GM21526 (cell line): ENCODE data around the gene HOMEZ.
"Not testable (repeated sequence)": the region's sequence is repeated elsewhere in the genome, so short reads cannot be mapped to it uniquely, and the experiment has no call there.

Experiments
- ATAC-seq: cut with Tn5 transposase; IDR thresholded peaks from one replicate; pipeline ENCODE4 v1.9.1; 2021; ENCODE audit warnings: moderate library complexity; ENCODE audit not compliant: unreplicated experiment, low FRiP score

Gene HOMEZ

GRCh38 chr14:23284654-23285529 lies 1.0 kb downstream of the HOMEZ start:
- ATAC-seq = no peak

GRCh38 chr14:23281247-23281646 lies 4.7 kb downstream of the HOMEZ start:
- ATAC-seq = no peak

DNA sequence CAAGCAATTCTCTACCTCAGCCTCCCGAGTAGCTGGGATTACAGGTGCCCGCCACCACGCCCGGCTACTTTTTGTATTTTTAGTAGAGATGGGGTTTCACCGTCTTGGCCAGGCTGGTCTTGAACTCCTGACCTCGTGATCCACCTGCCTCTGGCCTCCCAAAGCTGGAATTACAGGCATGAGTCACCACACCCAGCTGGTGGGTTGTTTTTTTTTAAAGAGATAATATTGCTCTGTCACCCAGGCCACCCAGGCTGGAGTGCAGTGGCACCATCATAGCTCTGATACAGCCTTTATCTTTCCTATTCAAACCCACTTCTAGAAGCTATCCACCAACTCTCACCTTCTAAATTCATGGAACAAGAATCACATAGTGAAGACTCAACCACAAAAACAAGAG lies 8.0 kb downstream of the HOMEZ start:
- ATAC-seq = not testable (repeated sequence)

- ATAC-seq = no peak
Measured at GRCh38 chr14:23277189-23277588, 8.7 kb downstream of the HOMEZ start.

DNA sequence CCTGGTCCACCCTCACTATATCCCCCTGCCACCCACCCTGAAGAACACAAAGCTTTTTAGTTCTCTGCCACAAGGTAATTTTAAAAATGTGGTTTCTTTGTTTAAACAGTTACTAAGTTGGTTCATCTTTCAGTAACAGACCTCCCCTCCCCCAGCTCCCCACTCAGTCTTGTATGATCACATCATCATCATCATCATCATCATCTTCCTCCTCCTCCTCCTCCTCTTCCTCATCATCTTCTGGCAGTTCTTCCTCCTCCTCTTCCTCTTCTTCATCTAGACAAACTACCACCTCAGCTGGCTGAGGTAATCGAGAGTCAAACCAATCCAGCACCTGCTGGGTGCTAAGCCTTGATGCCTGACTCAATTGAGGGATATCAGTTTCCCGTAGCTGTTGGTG lies 10.5 kb downstream of the HOMEZ start:
- ATAC-seq = no peak

- no peak for ATAC-seq
Measured at GRCh38 chr14:23269193-23269592, 16.7 kb downstream of the HOMEZ start.

DNA sequence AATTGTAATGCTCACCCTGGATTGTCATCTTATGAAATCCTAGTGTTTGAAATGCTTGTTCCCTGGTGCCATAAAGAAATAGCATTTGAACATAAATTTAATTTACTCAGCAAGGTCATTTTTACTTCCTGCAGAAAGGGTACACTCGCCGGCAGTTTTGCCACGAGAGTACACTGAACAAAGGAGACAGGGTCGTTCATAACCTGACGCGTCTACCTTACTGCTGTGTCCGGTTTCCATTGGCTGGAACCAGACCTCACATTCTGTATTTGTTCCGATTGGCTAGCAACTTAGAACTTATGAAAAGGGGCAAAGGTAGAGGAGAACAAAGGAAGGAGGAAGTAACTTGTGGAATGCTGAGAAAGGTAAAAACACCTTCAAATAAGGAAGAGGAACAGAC lies 25.1 kb downstream of the HOMEZ start:
- ATAC-seq = not testable (repeated sequence)

DNA sequence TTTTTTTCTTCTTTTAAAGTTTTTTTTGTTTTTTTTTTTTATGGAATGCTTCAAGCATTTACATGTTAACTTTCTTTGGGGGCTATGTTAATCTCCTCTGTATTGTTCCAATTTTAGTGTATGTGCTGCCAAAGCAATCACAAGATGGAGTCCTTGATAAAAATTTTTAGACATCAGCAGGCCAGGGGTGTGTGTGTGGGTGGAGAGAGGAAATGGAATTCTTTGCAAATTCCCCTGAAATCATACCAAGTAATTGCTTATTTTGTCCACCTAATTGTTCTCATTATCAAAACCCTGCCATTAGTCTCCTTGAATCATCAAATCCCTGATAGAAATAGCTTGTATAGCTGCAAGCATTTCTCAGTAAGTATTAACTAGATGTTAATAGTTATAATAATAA lies 26.5 kb downstream of the HOMEZ start:
- no peak for ATAC-seq

DNA sequence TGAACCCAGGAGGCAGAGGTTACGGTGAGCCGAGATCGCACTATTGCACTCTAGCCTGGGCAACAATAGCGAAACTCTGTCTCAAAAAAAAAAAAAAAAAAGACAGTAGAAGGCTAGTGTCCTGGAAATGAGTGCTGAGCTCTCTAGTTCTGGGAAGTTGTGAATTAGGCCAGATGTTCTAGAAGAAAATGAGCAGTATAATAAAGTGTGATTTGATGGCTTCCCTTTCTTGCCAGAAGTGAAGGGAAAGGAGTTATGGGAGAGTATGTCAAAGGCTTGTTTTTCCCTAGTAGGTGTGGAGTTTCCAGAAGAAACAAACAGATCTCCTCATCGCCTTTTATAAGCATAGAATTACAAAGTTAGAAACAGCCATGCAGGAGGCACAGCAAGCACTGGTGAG lies 27.7 kb downstream of the HOMEZ start:
- ATAC-seq = no peak

DNA sequence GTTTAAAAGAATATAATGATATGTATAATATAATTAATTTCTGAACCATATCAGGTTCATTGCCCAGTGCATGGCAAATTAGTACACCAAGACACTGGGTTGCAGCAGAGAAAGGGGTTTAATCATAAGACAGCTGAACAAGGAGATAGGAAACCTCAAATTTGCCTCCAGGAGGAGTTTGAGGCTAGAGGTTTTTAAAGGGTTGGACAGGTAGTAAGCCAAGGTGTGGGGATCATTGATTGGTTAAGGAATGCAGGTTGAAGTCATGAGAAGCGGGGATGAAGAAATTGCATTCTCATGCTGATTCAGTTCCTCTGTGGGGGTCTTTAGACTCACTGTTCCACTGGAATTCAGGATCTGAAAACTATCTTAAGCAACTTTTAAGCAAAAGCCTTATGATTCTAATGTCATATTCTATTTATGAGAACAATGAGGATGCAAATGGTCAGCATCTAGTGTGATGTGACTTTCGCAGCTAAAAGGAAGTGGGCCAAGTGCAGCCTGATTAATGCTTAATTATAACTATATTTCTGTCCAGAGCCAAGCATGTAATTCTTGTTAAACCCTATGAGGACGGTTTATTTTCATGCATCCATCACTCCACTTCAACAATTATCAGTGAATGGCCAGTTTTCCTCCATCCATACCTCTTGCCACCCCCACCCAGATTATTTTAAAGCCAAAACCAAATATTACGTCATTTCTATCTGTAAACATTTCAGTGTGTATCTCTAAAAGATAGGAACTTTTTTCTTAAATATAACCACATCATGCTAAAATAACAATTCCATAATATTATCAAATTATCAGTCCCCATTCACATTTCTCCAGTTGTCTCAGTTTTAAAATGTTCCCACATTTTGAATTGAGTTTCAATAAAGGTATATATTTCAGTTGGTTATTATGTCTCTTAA lies 33.3 kb downstream of the HOMEZ start:
- ATAC-seq = no peak

GRCh38 chr14:23252006-23252405 lies 33.9 kb downstream of the HOMEZ start:
- no peak for ATAC-seq

DNA sequence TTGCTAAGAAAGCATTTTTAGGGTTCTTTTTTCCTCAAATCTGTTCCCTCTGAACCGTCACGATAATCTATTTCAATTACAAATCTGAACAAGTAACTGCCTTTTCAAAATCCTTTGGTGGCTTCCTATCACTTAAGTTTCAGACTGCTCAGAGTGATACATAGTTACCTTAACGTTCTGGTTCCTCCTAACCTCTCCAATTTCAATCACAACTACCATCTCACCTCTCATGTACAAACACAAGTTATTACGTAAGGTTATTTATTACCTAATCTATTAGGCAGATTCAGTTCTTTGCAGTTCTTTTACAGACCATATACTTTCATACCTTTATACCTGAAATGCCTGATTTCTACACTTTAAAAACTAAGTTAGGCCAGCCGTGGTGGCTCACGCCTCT lies 36.1 kb downstream of the HOMEZ start:
- no peak for ATAC-seq

DNA sequence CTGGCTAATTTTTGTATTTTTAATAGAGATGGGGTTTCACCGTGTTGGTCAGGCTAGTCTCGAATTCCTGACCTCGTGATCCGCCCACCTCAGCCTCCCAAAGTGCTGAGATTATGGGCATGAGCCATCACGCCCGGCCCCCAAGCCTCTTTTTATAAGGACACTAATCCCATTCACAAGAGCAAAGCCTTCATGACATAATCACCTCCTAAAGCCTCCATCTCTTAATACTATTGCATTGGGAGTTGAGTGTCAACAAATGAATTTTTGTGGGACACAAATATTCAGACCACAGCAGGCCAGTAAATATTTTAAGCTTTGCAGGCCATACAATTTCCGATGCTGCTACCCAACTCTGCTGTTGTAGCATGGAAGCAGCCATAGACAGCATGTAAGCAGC lies 37.3 kb downstream of the HOMEZ start:
- ATAC-seq = no peak

DNA sequence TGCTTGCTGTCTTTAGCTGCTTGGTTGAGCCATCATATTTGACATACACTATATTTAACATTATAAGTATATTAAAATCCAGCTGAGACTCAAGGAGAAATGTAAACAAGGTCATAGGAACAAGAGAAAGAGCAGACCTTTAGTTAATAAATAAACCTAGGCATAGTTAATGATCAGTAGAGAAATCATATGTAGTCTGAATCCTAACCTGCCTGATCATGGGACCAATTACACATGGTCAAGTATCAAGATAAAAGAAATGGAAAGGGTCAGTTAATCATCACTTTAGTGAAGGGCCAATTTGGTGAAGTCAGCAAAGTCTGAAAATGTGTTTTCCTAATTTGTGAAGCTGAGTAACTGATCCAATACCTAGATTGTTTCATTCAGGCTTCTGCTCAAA lies 40.6 kb downstream of the HOMEZ start:
- ATAC-seq = no peak

DNA sequence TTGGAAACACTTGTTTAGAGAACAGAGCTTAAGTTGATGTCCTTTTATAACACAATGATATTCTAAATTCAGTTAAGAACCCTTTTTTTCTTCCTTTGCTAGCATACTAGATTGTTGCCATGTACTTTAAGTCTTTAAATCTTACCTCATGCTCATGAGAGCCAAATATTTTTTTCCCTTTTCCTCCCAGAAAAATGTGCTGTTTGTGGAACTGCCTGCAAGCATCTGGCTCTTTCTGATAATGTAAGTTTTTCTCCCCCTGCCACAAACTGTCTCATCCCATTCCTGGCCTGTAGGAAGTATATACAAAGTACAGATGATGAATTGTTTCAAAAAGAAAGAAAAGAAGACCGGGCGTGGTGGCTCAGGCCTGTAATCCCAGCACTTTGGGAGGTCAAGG lies 42.9 kb downstream of the HOMEZ start:
- no peak for ATAC-seq

DNA sequence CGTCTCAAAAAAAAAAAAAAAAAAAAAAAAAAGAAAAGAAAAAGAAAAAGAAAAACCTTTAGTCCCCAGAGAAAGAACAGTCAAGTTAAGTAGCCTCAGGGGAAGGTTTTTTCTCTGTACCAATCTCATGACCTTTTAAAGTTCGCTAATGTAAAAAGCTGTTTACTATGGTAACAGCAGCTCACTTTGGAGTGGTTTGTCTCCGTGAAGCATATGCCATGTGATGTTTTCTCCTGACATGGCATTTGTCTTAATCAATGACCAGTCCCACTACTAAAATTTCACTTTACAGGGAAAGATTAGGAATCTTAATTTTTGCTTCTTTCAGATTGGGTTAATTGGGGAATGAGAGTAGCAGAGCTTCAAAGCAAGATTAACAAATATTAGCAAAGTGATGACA lies 43.9 kb downstream of the HOMEZ start:
- no peak for ATAC-seq

DNA sequence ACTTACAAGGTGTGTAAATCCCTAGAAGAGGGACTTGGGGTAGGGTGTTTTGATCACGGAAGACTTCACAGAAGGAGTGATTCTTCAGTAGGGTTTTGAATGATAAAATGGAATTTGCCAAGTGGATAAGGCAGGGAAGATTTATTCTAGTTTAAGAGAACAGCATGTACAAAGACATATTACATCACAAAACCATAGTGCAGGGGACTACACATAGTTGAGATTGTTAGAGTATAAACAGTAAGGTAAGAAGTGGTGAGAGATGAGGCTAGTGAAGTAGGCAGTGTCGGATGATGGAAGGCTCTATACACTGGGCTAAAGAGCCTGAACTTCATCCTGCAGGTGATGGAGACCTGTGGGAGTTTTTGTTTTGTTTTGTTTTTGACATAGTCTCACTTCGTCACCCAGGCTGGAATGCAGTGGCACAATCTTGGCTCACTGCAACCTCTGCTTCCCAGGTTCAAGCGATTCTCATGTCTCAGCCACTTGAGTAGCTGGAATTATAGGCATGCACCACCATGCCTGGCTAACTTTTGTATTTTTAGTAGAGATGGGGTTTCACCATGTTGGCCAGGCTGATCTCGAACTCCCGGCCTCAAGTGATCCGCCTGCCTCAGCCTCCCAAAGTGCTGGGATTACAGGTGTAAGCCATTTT lies 44.7 kb downstream of the HOMEZ start:
- not testable (repeated sequence) for ATAC-seq

DNA sequence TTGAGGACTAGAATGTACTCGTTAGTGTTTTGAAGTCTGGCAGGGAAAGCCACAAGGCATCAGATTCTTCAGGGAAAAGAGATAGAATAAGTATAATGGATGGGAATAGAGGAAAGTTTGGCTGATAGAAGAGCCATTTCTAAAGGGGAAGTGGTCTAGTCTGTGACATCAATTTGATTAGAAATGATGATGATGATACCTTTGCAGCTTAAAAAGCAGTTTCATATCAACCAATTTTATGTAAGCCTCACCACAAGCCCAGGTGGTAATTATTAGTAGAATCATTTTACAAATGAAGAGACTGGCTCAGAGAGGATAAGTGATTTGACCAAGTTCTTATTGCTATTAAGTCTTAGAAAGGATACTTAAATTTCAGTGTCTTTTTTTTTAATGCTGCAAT lies 45.3 kb downstream of the HOMEZ start:
- ATAC-seq = no peak

- no peak for ATAC-seq
Measured at GRCh38 chr14:23237772-23238594, 47.9 kb downstream of the HOMEZ start, which contains the start of gene RNF212B. TSS of gene RNF212B (plus strand) at chr14:23237936. CDS start at chr14:23240346, 2,410 bp downstream.

- not testable (repeated sequence) for ATAC-seq
Measured at GRCh38 chr14:23232241-23232808, 53.6 kb downstream of the HOMEZ start.
